Muscle layer of colon (tissue), 2 donors: ENCODE measurements around the gene CFAP97D1.

Source experiments
- H3K27ac ChIP-seq: one replicate; pipeline ENCODE4 v1.7.0; 2013; ENCODE audit warnings: low read depth, mild to moderate bottlenecking, low read length, moderate library complexity
- H3K27me3 ChIP-seq, 2 donors: one replicate each; pipeline ENCODE4 v1.7.0; 2013; ENCODE audit warnings: low read length in 2 of 2, mild to moderate bottlenecking in 2 of 2; ENCODE audit not compliant: insufficient read depth in 2 of 2, control insufficient read depth in 1 of 2
- H3K36me3 ChIP-seq: one replicate; pipeline ENCODE4 v1.7.0; 2013; ENCODE audit warnings: mild to moderate bottlenecking, low read length; ENCODE audit not compliant: insufficient read depth
- H3K4me1 ChIP-seq: one replicate; pipeline ENCODE4 v1.7.0; 2013; ENCODE audit warnings: mild to moderate bottlenecking, low read length; ENCODE audit not compliant: insufficient read depth
- H3K4me3 ChIP-seq, 2 donors: one replicate each; pipeline ENCODE4 v1.7.0; 2013; ENCODE audit warnings: low read length in 2 of 2, low read depth in 1 of 2, mild to moderate bottlenecking in 1 of 2, moderate library complexity in 1 of 2
- H3K9ac ChIP-seq: one replicate; pipeline ENCODE4 v1.7.0; 2013; ENCODE audit warnings: low read length
- H3K9me3 ChIP-seq: one replicate; pipeline ENCODE4 v1.7.0; 2013; ENCODE audit warnings: mild to moderate bottlenecking, low read length
- donor health status: abdominal sarcoma.
- donor health status: Adenocarcinoma of cecum.

The CFAP97D1 gene

DNA sequence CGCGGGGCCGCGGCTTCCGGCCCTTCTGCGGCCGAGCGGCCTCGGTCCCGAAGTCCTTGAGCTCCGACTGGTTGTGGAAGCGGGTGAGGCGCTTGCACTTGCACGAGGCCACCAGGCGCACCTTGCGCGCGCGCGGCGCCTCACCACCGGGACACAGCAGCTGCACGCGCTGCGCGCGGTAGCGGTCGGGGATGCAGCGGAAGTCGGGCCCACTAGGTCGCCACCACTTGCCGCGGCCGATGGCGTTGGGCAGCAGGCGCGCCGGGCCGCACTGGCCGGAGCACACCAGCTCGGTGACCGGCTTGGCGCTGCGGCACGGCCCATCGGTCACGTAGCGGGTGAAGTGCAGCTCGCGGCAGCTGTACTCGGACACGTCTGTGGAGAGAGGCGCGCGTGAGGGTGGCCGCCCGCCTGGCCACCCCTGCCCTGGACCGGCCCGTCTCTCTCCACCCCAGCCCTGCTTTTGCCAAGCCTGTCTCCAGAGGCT is 24.8 kb upstream of the CFAP97D1 start:
- Histone ChIP-seq H3K9ac (no peak overlapping the region), H3K9me3 (no peaks in the 10 kb centered on the region), H3K4me1 (peaks cover 4% of the 10 kb centered on the region), H3K27me3 (peaks cover 27 to 36% of the 10 kb centered on the region in 2 donors), H3K27ac (no peak overlapping the region), H3K4me3 (no peak overlapping the region), H3K36me3 (no peaks in the 10 kb centered on the region)

- Histone ChIP-seq H3K9ac (no peak overlapping the region), H3K36me3 (no peaks in the 10 kb centered on the region), H3K9me3 (no peaks in the 10 kb centered on the region), H3K4me1 (peaks cover 9% of the 10 kb centered on the region), H3K4me3 (no peak overlapping the region), H3K27me3 (peaks cover 27 to 36% of the 10 kb centered on the region in 2 donors), H3K27ac (no peak overlapping the region)
Measured at GRCh38 chr17:43756201-43756600, 24.0 kb upstream of the CFAP97D1 start.

DNA sequence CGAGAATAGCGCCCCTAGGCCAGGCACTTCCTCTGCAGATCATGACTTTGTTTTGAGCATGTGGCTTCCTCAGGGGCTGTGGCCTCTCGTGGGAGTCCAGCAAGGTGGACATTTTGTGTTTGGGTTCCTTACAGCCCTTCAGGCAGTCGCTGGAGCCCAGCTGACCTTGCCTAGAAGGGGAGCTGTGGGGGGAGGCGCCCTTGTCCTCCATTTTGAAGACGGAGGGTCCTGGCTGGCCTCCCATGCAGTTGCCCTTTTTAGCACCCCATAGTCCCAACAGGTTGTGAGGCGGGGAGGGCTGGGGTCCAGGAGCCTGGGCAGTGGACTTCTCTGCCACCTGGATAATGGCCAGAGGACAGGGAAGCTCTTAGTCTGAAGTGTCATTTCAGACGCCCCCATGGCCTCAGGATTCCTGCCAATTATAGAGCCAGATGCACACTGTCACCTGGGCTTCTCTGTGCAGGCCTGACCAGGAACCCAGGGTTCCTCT is 23.0 kb upstream of the CFAP97D1 start:
- Histone ChIP-seq H3K4me1 (peaks cover 9% of the 10 kb centered on the region), H3K27me3 (peaks cover 27 to 32% of the 10 kb centered on the region in 2 donors), H3K27ac (no peak overlapping the region), H3K4me3 (no peak overlapping the region), H3K36me3 (no peaks in the 10 kb centered on the region), H3K9me3 (no peaks in the 10 kb centered on the region), H3K9ac (no peak overlapping the region)

GRCh38 chr17:43758086-43758485 is 22.1 kb upstream of the CFAP97D1 start:
- Histone ChIP-seq H3K27me3 (peaks cover 27 to 30% of the 10 kb centered on the region in 2 donors), H3K27ac (no peak overlapping the region), H3K9ac (no peak overlapping the region), H3K4me3 (no peak overlapping the region), H3K4me1 (peaks cover 9% of the 10 kb centered on the region), H3K36me3 (no peaks in the 10 kb centered on the region), H3K9me3 (no peaks in the 10 kb centered on the region)

DNA sequence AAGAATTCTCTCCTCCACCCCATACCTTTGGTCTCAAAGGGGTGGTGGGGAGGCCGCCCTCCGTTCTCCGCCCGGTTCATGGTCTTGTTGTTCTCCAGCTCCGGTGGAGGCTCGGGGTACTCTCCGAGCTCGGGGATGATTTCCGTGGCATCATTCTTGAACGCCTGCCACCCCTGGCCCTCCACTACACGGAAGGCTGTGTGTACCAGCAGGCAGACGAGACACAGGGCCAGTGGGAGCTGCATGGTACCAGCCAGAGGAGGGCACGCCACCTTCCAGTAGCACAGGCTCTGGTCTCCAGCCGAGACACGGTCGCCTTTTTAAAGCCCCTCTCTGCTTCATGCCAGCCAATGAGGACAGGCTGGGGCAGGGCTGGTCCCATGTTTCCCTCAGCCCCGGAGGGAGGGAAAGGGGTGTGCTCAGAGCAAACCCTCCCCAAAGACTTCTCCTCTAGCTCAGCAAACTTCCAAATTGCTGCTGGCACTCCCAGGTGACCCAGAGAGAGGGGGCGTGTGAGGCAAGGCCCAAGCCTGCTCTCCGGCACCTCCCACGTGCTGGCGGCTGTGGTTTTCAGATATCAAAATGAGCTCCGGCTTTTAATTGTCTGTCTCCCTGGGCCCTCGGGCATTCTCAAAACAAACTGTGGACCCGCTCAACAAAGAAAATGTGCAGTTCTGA is 21.6 kb upstream of the CFAP97D1 start, which contains the start of gene SOST:
Gene SOST, minus strand, starts transcription at position 295 of the 678 bp plus-strand sequence. Its CDS starts 50 bp downstream, at position 245.
- Histone ChIP-seq H3K27me3 (peaks cover 27 to 29% of the 10 kb centered on the region in 2 donors), H3K4me1 (peaks cover 9% of the 10 kb centered on the region), H3K9me3 (no peaks in the 10 kb centered on the region), H3K4me3 (no peak within 1 kb of the TSS), H3K27ac (no peak within 1 kb of the TSS), H3K36me3 (no peaks in the 10 kb centered on the region), H3K9ac (no peak within 1 kb of the TSS)

DNA sequence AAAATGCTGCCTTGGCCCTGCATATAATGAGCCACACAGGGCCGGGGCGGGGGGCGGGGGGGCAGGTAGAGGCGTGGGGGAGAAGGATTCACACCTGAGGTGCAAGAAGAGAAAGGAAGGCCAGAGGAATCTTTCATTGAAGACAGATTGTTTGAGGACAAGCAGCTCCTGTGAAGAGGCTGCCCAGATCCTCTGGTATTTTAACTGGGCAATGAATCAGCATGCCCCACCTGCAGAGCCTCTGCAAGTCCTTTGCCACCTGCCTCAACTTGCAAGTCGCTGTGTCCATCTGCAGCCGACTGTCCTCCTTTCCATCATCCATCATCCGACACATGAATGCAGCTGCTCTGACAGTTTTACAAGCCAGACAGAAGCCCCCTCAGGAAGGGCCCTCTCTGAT is 20.4 kb upstream of the CFAP97D1 start:
- H3K4me1 ChIP-seq = peaks cover 9% of the 10 kb centered on the region
- H3K4me3 ChIP-seq = no peak overlapping the region
- peaks cover 17 to 24% of the 10 kb centered on the region in 2 donors for H3K27me3 ChIP-seq
- H3K9ac ChIP-seq = no peak overlapping the region
- H3K27ac ChIP-seq = no peak overlapping the region
- no peaks in the 10 kb centered on the region for H3K9me3 ChIP-seq
- peaks cover 5% of the 10 kb centered on the region for H3K36me3 ChIP-seq

- Histone ChIP-seq H3K27me3 (peaks cover 15 to 19% of the 10 kb centered on the region in 2 donors), H3K36me3 (peaks cover 9% of the 10 kb centered on the region), H3K4me1 (peaks cover 9% of the 10 kb centered on the region), H3K27ac (peak overlapping the region; percentile 39), H3K4me3 (peak overlapping the region in 1 of 2 donors; percentile 32), H3K9me3 (no peaks in the 10 kb centered on the region), H3K9ac (no peak overlapping the region)
Measured at GRCh38 chr17:43760254-43760852, 19.9 kb upstream of the CFAP97D1 start.

DNA sequence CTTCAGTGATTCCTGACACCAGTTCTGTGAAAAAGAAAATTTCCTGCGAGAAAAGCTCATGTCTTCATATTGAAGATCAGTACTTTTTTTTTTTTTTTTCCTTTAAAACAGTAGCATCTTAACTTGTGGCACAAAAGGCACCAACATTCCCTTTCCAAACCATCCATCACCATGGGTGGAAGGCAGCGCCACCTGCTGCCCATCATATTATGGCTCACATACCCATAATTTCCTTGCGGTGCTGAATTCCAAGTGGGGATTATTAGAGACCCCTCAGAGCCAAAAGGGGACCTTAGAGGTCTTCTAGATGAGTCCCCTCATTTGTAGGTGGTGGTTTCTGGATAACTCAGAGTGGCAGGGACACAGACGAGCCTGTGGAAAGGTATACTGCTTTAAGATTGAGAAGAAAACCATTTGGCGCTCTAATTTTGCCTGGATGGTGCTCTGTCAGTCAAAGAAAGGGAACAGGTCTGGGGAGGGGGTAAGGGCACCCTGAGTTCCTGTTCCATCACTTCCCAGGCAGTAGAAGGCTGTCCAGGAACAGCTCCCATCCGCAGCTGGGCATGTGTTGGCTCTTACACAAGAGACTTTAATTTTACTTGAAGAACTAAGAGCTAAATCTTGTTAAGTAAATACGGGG is 13.7 kb upstream of the CFAP97D1 start:
- H3K27me3 ChIP-seq = no peaks in the 10 kb centered on the region
- H3K9me3 ChIP-seq = no peaks in the 10 kb centered on the region
- H3K36me3 ChIP-seq = peaks cover 62% of the 10 kb centered on the region
- no peak overlapping the region for H3K27ac ChIP-seq
- H3K4me1 ChIP-seq = no peaks in the 10 kb centered on the region
- no peak overlapping the region for H3K9ac ChIP-seq
- H3K4me3 ChIP-seq = no peak overlapping the region

GRCh38 chr17:43767053-43767712 is 13.1 kb upstream of the CFAP97D1 start:
- no peak overlapping the region for H3K9ac ChIP-seq
- H3K4me3 ChIP-seq = no peak overlapping the region
- no peaks in the 10 kb centered on the region for H3K4me1 ChIP-seq
- no peak overlapping the region for H3K27ac ChIP-seq
- H3K36me3 ChIP-seq = peaks cover 67% of the 10 kb centered on the region
- no peaks in the 10 kb centered on the region for H3K9me3 ChIP-seq
- H3K27me3 ChIP-seq = no peaks in the 10 kb centered on the region

GRCh38 chr17:43767713-43768059 is 12.5 kb upstream of the CFAP97D1 start:
- H3K9me3 ChIP-seq = no peaks in the 10 kb centered on the region
- H3K9ac ChIP-seq = no peak overlapping the region
- no peaks in the 10 kb centered on the region for H3K4me1 ChIP-seq
- no peak overlapping the region for H3K27ac ChIP-seq
- H3K27me3 ChIP-seq = no peaks in the 10 kb centered on the region
- H3K36me3 ChIP-seq = peaks cover 72% of the 10 kb centered on the region
- H3K4me3 ChIP-seq = no peak overlapping the region

- no peak overlapping the region for H3K27ac ChIP-seq
- no peak overlapping the region for H3K4me3 ChIP-seq
- no peak overlapping the region for H3K9ac ChIP-seq
- peaks cover 79% of the 10 kb centered on the region for H3K36me3 ChIP-seq
- H3K4me1 ChIP-seq = no peaks in the 10 kb centered on the region
- no peaks in the 10 kb centered on the region for H3K9me3 ChIP-seq
- H3K27me3 ChIP-seq = no peaks in the 10 kb centered on the region
Measured at GRCh38 chr17:43768382-43768781, 11.9 kb upstream of the CFAP97D1 start.
